GM23248 (cell line): ENCODE results near the gene CXCR5.

Experiments
- EZH2 ChIP-seq: fragments of 200-600 bp; sonication (generic); IDR thresholded peaks from 2 replicates; pipeline ENCODE4 v1.6.1; 2018; ENCODE audit warnings: antibody characterized with exemption, mild to moderate bottlenecking; ENCODE audit not compliant: insufficient read depth, poor library complexity, severe bottlenecking
- EZH2phosphoT487 ChIP-seq: fragments of 200-600 bp; sonication (generic); IDR thresholded peaks from 2 replicates; pipeline ENCODE4 v1.6.1; 2018; ENCODE audit warnings: antibody characterized with exemption, moderate library complexity, mild to moderate bottlenecking, low read depth; ENCODE audit not compliant: insufficient read depth

DNA sequence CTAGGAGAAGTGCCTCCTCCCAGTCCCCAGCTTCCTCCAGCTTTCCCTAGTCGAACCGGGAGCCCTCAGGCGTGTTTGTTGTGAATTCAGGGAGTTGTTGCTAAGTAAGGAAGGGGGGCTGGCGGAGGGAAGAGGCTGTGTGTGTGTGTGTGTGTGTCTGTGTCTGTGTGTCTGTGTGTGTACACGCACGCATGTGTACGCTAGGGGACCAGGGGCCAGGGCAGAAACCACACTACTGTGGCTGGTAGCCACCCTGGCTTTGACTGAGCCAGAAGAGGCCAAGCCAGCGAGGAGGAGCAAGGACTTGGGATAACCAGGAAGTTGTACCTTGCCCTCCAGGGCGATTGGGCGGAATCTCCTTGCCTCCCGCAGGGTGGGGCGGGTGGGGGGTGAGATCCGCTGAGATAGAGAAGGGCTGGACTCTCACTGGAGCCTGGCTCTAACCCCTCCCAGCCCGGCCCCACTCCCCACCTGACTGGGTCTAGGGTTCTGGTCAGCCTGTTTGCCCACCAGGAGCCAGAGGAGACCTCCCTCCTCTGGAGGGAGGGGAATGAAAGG, 34.5 kb downstream of the CXCR5 start:
- TF ChIP-seq EZH2phosphoT487 (no peak), EZH2 (no peak)
